NCI-H774 (cell line): ENCODE results near the gene TWIST2.

ENCODE experiments used
- DNase-seq: peaks from one replicate; lab custom pipeline; 2025; lab: John Stamatoyannopoulos, UW

TWIST2 gene

DNA sequence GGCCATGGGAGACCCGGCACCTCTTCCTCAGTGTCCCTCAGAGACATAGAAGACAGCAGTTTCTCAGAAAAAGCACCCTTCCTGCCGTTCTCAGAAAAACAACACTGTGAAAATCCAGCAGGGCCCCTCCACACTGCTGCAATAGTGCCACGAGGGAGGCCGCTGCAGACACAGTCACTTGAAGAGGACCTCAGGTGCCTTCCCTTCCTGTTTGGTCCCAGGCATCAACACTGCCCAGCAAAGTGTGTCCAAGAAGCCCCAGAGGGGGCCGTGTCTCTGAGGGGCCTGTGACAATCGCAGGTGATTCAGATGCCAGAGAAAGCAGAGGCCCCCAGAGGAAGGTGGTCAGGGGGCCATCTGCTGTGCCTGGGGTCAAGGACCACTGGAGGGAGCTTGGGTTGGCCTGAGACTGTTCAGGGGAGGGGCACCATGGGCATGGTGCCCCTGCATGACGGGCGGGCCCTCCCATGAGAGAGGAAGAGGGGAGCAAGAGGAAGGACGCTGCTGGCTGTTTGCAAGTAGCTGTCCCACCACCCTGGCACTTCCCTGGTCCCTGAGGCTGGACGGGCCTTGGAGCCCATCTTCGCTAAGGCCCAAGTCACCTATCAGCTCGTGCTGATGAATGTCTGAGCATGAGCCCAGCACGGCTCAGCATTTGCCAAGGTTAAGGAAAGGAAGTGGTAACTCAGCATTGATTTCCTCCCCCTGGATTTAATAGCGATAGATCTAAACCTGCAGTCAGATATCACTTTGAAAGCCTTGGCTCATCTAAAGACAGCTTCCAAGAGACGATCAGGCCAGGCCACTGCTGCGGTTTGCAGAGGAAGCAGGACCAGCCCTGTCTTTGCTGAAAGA lies 9.1 kb downstream of the TWIST2 start:
- DNase-seq, result no peak

DNA sequence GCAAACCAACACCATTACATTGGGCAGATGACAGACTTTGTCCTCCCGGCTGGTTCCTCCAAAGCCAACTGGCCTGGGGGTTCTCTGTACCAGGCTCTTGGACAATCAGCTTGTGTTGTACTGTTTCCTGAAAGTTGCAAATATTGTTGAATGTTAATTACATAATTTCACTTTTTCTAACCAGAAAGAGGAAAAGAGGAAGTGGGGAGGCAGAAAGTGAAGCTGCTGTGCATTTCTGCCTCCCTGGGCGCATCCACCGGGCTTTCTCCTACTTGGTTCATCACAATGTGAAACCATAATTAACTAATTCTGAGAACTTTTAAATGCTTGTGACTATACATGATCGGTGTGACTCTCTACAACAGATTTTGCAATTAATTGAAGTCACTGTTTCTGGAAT lies 10.1 kb downstream of the TWIST2 start:
- DNase-seq, result no peak

DNA sequence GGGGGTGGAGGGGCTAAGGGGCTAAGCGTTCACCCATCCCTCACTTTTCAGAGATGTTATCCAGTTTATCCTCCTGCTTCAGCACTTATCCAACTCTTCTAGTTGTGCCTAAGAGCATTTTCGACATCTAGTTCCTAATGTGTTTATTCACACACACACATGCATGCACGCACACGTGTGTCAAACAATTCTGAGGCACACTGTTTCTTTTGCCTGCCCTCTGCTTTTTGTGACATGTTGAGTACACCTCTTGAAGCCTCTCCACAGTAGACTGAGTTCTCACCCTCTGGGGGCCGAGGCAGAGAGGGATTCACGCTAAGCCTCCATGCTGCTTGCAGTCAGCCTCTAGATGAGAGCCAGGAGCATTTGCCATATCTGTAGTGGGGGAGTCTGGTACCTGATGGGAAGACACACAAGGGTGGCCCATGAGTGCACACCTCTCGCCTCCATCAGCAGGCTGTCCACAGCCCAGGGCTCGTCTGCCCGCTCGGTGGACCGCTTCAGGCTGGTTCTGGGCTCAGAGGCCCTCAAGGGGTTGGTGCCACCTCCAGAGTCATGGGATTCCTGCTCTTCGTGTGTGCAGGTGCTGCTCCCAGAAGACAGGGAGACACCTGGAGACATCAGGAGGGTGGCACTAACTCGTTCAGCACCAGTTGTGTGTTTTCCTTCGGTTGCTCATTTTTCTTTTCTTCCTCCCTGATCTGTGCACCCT lies 11.9 kb downstream of the TWIST2 start:
- no peak for DNase-seq

DNA sequence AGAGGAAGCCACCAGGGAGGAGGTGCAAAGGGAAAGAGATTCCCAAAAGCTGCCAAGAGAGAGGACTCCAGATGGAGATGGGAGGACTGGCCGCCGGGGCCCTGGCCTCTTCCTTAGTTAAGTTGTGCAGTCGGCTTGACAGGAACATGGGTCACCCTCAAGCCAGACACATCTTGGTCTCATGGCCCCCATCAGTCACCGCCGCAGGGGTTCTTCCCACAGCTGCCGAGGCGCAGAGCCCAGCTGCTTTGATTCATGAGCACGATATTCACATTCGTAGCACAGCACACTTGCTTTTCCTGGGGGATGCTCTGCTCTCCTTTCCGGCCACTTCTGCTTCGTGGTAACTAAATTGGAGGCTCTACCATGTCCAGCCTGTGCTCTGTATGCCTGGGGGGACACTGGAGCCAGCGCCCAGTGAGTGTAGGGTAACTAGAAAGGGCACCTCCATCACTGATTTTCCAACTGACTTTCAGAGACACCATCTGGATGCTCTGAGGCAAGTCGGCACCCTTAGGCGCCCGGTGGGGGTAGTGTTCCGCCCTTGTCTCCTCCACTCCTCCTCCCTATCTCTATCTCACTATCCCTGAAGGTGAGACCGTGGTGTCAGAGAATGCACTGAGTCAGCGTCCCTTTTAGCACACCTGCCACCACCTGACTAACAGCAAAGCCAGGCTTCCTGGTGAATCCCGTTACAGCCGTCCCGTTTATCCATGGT lies 13.3 kb downstream of the TWIST2 start:
- DNase-seq, result no peak

DNA sequence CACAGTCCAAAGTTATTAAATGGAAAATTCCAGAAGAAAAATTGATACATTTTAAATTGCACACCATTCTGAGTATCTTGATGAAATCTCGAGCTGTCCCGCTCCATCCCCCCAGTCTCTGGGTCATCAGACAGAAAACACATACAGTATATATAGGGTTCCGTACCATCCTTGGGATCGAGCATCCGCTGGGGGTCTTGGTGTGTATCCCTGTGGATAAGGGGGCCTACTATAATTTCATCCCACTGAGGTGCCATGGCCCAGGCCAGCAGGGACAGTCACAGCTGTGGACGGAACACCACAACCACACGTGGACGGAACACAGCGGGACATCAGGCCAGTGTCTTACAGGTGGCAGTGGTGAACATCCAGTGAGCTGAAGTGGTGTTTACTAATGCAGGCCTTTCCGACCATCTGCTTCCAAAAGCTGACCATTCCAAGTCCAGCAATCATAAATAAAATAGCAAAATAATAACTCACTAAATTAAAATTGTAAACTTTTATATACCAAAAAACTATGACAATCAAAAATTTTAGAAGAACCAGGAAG lies 14.0 kb downstream of the TWIST2 start:
- no peak for DNase-seq

DNA sequence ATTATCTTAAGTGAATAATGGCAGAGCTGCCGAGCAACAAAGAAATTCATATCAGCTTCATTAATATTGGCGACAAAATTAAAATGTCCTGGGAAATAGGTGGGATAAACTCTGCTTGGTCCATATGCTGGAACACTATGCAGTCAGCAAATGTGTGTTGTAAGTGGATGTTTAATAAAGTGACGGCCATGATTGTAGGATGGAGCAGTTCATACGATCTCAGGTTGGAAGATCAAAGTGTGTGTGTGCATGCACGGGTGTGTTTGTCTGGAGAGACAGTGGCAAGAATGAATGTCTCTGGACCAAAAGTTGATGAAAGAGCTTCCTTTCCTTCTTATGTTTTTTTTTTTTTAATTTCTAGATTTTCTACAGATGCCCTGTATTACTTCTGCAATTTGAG lies 14.8 kb downstream of the TWIST2 start:
- no peak for DNase-seq

DNA sequence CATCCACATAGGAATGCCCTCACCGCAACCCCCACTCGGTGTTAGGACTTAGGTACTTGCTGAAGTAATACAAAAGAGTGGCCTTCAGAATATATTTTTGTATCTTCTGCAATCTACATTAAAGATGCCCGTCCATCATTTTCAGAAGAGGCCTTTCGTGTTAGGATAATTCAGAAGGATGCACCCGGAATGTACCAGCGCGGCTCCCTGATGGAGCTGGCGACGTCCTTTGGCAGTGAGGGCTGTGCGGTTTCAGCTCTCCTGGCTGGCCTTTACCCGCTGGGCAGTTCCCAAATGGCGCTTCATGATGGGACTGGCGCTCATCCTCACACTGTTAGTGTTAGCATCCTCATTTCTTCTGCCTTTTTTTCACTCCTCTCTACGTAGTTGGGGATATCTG lies 15.3 kb downstream of the TWIST2 start:
- no peak for DNase-seq

DNA sequence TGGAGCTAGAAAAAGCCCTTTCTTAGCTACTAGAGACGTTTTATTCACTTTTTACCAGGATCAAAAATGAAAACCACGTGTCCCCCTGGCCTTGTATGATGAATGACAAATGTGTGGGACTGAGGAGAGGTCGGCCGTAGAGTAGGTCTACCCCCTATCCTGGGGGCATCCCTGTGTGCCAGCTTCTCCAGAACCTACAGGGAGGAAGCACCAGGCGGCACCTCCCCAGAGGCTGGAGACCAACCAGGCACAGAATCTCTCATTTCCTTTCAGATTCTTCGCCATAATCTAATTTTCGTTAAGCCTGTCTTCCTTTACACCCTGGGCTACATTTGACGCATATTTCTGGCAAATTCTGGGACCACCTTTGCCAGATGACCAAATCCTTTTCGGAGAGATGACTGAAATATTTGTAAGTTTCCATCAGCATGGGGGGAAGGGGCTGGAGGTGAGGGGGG lies 15.9 kb downstream of the TWIST2 start:
- DNase-seq, result no peak

DNA sequence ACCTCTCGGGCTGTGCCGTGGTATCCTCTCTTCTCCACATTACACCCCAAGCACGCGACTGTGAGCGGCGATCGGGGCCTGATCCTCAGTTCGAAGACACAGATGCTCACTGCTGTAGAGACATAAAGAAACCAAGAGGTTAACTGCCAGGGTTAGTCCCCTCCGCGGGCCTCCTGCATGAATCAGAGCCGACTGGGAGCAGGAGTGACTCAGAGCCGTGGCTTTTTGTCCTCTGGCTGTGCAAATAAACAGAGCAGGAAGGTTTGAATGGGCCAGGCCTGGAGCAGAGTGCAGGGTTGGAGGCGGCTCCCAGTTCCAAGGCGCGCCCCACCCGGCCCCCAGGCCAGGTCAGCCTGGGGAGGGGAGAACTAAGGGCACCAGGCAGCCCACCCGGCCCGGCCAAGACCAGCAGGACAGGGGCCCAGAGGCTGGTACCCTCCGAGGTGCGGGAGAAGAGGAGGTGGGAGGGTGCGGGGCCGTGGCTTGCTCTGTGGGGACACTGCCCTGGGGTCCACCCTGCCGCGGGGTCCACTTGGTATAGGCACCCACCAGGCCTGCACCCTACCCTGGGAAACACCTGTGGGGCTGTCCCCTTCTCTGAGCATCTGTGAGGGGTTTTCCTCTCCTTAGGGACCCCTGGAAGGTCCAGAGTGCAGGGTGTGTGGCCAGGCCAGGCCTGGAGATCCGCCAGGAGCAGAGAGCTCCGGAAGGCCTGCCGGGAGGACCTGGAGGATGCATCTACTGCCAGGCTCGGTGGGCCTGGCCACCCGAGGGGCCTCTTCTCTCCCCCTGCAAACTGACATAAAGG lies 16.5 kb downstream of the TWIST2 start:
- DNase-seq, result peak; percentile 54

DNA sequence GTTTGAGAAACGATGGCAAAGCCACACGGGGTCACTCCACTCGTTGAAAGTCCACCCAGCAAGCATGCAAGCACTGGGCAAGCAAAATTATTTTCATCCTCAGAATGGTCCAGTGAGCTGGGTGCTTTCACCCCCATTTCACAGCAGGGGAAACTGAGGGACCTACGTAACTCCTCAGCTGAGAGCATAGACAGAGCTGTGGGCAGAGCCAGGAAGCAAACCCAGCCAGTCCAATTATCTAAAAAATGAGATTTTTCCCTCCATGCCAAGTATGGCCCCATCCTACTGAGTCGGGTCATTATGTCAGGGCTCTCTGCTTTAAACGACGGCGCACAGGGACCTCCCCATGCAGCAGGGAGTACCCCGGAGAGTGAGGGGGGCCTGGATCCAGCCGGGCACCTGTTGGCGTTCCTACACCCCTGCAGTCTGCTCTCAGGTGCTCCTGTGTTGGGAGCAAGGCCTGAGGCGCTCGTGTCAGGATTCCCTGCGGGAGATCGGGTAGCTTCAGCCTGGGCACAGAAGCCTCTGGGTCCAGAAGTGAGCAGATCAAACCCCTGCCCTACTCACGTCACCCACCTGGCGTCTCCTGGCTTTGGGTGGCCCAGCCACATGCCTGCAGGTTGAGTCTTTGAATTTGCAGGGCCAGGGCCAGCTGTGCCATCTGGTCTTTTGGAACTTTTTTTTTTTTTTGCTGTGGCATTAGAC lies 17.3 kb downstream of the TWIST2 start:
- no peak for DNase-seq

DNA sequence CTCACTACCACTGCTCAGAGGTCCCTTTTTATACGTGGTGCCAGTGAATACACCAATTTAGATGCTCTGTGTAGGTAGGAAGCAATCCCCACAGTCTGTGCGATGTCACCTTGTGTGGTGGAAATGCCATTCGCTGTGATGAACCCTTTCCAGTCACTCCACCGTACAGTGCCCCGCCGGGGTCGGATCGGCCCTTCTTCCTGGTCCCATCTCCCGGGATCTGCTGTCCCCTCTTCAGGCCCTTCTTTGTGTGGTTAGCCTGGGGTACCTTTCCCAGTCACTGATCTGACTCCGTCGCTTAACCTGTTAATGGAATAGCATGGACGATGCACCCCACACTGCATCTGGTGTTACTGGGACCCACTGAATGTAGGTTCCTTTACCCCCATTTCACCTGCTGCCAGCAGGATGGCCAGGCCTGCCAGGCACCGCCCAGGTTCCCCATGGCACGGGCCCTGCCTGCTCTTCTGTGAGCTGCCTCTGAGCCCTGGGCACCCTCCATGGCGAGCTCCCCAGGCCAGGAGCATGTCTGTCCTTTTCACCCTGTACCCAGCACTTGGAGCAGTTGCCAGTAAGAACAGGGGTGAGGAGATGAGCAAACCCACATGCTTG lies 18.0 kb downstream of the TWIST2 start:
- no peak for DNase-seq

DNA sequence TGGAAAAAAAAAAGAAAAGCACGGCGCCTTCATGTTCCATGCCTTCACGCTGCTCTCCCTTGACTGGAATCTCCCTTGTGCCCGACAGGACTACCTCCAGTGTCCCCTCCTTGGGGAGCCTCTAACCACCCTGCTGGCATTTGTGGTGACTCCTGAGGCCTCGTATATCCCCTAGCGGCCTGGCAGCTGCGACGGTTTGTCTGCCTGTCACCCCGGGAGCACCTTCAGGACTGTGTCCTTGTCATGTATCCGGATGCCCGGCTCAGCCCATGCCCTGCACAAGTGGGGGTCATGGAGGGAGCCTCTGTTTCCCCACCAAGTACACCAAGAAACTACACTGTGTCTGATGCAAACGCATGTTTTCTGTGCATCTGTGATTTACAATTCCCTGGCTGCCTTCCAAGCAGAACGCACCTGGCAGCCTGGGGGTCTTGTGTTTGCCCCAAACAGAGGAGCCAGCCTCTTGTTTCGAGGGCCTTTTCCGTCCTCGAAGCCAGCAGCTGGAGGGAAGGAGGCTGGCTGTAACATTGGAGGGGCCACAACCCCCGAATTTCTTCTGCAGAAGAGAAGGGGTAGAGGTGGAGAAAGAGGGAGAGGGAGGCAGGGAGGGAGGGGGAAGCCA lies 18.9 kb downstream of the TWIST2 start:
- no peak for DNase-seq

DNA sequence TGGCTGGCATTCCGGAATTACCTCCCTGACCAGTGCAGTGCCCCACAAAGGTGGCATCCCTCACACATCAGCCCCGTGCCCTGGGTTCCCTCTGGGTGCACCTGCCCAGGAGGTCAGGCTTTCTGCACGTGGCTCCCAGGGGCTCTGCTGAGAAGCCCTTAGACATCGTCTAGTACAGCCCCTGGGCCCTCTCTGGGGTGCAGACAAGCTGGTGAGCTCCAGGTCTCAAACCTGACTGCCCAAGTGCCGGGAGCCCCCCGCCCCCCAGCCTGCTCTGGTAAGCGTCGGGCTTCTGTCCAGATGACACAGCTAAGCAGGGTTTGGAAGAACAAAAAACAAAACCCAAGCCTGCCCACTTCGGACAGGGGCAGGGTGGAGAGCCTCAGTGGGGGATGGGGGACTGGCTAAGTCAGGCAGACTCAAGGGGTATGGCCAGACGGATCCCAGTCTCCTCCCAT lies 20.2 kb downstream of the TWIST2 start:
- DNase-seq, result no peak

DNA sequence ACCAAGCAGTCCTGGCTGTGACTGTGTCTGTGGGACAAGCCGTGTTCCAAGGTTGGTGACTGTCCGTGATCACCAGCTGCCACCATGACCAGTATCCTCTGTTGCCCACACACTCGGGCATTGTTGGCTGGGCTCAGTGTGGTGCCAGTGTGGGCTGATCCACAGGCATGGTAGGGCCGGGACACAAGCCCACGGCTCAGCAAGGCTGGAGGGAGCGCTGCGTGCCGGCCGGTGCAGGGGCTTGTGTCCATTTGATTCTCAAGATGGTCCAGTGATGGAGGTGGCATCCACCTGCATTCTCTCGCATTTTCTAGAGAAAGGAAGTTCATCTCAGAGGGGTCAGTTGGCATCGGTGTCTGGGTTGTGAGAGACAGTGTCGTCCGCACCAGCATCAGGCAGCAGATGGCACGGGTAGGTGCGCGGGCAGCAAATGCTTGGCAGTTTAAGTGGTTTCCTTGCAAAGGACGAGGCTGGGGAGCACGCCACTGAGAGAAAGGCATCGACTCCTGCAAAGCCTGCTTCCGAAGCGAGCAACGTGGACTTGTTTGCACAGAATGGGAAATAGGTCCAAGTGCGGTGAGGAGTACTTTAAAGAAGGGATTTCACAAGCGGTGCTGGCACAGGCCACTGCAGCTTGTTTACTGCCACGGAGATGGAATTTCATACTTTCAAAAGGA lies 20.9 kb downstream of the TWIST2 start:
- no peak for DNase-seq

DNA sequence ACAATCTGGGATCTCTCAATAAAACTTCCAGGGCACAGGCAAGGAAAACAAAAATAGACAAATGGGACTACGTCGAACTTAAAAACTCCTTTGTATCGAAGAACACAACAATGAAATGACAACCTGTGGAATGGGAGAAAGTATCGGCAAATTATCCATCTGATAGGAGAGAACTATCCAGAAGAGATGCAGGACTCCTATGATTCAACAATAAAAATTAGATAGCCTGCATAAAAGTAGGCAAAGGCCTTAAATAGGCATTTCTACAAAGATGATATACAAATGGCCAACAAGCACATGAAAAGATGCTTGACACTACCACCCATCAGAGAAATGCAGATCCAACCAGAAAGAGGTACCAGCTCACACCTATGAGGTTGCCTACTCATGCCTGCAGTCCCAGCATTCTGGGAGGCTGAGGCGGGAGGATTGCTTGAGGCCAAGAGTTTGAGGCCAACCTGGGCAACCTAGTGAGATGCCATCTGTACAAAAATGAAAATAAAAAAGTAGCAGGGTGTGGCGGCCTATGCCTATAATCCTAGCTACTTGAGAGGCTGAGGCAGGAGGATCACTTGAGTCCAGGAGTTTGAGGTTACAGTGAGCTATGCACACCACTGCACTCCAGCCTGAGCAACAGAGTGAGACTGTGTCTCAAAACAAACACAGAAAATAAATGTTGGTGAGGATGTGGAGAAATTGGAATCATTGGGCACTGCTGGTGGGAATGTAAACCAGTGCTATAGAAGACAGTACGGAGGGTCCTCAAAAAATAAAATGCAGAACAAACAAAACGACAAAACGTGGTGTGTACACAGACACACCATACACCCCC lies 21.6 kb downstream of the TWIST2 start:
- no peak for DNase-seq

DNA sequence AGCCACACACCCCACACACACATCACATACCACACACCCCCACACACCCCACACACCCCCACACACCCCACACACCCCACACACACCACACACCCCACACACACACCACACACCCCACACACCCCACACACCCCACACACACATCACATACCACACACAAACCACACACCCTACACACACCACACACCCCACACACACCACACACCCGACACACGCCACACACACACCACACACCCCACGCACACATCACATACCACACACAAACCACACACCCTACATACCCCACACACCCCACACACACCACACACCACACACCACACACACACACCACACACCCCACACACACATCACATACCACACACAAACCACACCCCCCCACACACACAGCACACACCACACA lies 22.4 kb downstream of the TWIST2 start:
- no peak for DNase-seq

DNA sequence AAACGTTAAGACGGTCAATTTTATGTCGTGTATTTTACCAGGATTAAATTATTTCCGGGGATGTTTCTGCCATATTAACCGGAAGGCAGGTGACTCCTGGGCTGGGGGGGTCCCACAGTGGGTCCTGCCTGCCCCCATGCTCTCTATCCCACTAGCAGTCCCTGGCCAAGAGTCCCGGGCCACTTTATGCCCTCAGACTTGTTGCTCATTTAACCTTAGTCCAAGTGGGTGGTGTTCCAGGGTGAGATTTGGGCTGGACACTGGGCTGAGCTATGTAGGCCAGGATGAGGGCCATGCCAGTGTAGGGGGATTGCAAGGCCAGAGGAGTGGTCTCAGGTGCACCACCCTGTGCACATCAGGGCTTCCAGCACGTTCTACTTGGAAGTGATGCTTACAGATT lies 24.1 kb downstream of the TWIST2 start:
- no peak for DNase-seq

DNA sequence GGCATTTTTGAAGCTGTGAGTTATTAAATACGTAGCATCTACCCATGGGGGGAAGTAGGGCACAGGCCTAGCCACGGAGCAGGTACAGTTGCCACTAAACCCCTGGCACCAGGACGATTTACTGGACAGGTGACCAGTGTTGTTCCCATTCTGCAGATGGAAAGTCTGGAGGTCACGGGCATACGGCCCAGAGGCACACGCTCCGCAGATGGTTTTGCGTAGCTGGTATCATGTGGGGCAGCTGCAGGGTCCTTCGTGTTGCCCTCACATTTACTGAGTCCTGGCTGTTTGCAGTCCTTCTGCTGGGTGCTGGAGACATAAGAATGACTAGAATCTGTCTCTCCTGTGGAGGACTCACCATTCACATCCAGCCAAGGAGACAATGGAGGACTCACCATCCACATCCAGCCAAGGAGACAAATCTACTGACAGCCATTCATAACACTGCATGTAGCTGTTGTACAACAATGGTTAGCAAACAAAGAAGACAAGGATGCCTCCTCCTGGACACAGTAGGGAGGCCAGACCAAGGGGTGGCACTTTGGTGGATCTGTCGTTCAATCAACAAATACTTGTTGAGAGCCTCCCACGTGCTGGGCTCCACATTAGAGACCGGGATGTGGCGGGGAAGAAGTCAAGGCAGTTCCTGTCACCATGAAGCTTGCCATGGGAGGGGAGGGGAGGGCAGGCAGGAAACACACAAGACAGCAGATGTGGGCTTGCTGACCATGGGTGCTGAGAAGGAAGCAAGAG lies 24.9 kb downstream of the TWIST2 start:
- no peak for DNase-seq
